Spleen (tissue), 11 donors: Measurements from ENCODE around the gene RBM3. TPM values are rescaled to one million over a fixed set of nuclear protein-coding genes. Genes with fewer than 3 reads are reported as not detected.

ENCODE experiments used
- DNase-seq: peaks from one replicate; pipeline ENCODE4 v3.0.0-alpha.2; 2020
- H3K27ac ChIP-seq, 8 donors: fragments of 200-600 bp; sonication (generic) in 7 of 8; 1 replicate in 4 of 8; 2 replicates in 4 of 8; pipeline versions ENCODE4 v1.5.0 to v1.8.0; 2016 to 2021; ENCODE audit warnings: inconsistent platforms in 4 of 8, mild to moderate bottlenecking in 4 of 8, moderate library complexity in 1 of 8
- H3K27me3 ChIP-seq, 7 donors: fragments of 200-600 bp; sonication (generic) in 6 of 7; replicated peaks in 1 of 7; 1 replicate in 4 of 7; 2 replicates in 3 of 7; pipeline versions ENCODE4 v1.5.0 to v1.8.0; 2016 to 2021; ENCODE audit warnings: inconsistent platforms in 3 of 7, mild to moderate bottlenecking in 1 of 7
- H3K36me3 ChIP-seq, 6 donors: fragments of 200-600 bp; sonication (generic) in 5 of 6; 1 replicate in 4 of 6; 2 replicates in 2 of 6; pipeline versions ENCODE4 v1.5.0 to v1.8.0; 2016 to 2021; ENCODE audit warnings: inconsistent platforms in 2 of 6
- H3K4me1 ChIP-seq, 6 donors: fragments of 200-600 bp; sonication (generic) in 5 of 6; 1 replicate in 3 of 6; 2 replicates in 3 of 6; pipeline versions ENCODE4 v1.5.0 to v1.8.0; 2016 to 2021; ENCODE audit warnings: inconsistent platforms in 3 of 6
- H3K4me3 ChIP-seq, 8 donors: fragments of 200-600 bp; sonication (generic) in 7 of 8; 1 replicate in 4 of 8; 2 replicates in 4 of 8; pipeline versions ENCODE4 v1.5.0 to v1.8.0; 2016 to 2021; ENCODE audit warnings: inconsistent platforms in 4 of 8, mild to moderate bottlenecking in 4 of 8, moderate library complexity in 2 of 8
- H3K9me3 ChIP-seq, 8 donors: fragments of 200-600 bp; sonication (generic) in 7 of 8; 1 replicate in 4 of 8; 2 replicates in 4 of 8; pipeline versions ENCODE4 v1.5.0 to v1.8.0; 2016 to 2021; ENCODE audit warnings: inconsistent platforms in 4 of 8
- CTCF ChIP-seq, 11 experiments: fragments of 200-600 bp in 7 of 11; fragments of 450-650 bp in 4 of 11; sonication (generic) in 4 of 11; IDR thresholded peaks in 8 of 11; conservative IDR thresholded peaks in 3 of 11; 1 replicate in 7 of 11; 2 replicates in 4 of 11; pipeline versions ENCODE4 v1.4.0 to v1.8.0; 2016 to 2021; ENCODE audit warnings: antibody characterized with exemption in 11 of 11, inconsistent platforms in 4 of 11, mild to moderate bottlenecking in 1 of 11
- POLR2A ChIP-seq, 3 donors: fragments of 450-650 bp; IDR thresholded peaks; one replicate each; pipeline ENCODE4 v1.5.1; 2017; ENCODE audit warnings: antibody characterized with exemption in 3 of 3, mild to moderate bottlenecking in 1 of 3
- POLR2AphosphoS5 ChIP-seq, 3 donors: sonication (generic); formaldehyde crosslinking; IDR thresholded peaks; one replicate each; pipeline ENCODE4 v1.5.1; 2017; ENCODE audit warnings: antibody characterized with exemption in 3 of 3
- WGBS, 5 donors: extraction: QIAGEN DNeasy Blood & Tissue Kit in 3 of 5; methylation state at CpG; one replicate each; pipeline versions ENCODE4 v1.1.5 to v1.1.7; 2013 to 2018; 5-methylcytosine and 5-hydroxymethylcytosine counted together
- intact Hi-C: fragments of 100-400 bp; cut with DNase I; formaldehyde crosslinking; loops from one replicate; pipeline ENCODE4 v1.15.0; 2023; ENCODE audit warnings: low total_unique reads
- polyA plus RNA-seq, 3 donors: library from polyadenylated mRNA; stranded (reverse); fragments of 200-250 nt; gene quantifications; one replicate each; pipeline ENCODE4 v1.2.1, GENCODE V29; 2013
- total RNA-seq, 7 donors: library from RNA; depleted of rRNA in 3 of 7; stranded (reverse); fragments of >200 nt in 3 of 7; fragmentation: NEBNext Ultra II Directional in 4 of 7; extraction: Animal tissue kit (Norgen Biotek cat#: 25700) in 4 of 7; gene quantifications; one replicate each; pipeline versions ENCODE4 v1.1.0 to v1.2.1, GENCODE V29; 2016 to 2021
- donor health status: healthy with polysubstance abuse.
- donor health status: DM: no; HTN: no; CAD: no; lungs with moderate emphysema.
- donor health status: DM: no; HTN: no; CAD: no.
- donor health status: Bipolar disorder and iron deficiency.
- donor health status: healthy.
- donor health status: DM: no; HTN: no; CAD: no.
- donor health status: DM: yes; HTN: yes; CAD: no.

Gene RBM3
- total and polyA plus RNA-seq, 10 donors: 155 to 361 (median 201) TPM

GRCh38 chrX:48597353-48598264 lies 23.3 kb downstream of the RBM3 start, which contains the start of gene WDR13:
WDR13 (plus strand) TSS chrX:48597492; CDS start chrX:48597997, 505 bp downstream.
- intact Hi-C loops: no loop called here

GRCh38 chrX:48598614-48599013 lies 24.3 kb downstream of the RBM3 start:
- DNase-seq: peak; percentile 82
- TF ChIP-seq POLR2A (IDR thresholded peaks at IDR 0.05) (no peak), POLR2AphosphoS5 (IDR thresholded peaks at IDR 0.05) (no peak), CTCF (IDR thresholded peaks at IDR 0.05 in 8 of 11, conservative IDR thresholded peaks at IDR 0.05 in 3 of 11) (no peak)
- Histone ChIP-seq H3K27ac (peak overlapping the region in 6 of 8 donors; percentile 94 to 99 (median 96)), H3K9me3 (no peaks in the 10 kb centered on the region), H3K4me3 (peak overlapping the region in 7 of 8 donors; percentile 45 to 83 (median 54)), H3K36me3 (peaks cover 0 to 52% (median 28%) of the 10 kb centered on the region in 6 donors), H3K4me1 (peaks cover 0 to 17% (median 8%) of the 10 kb centered on the region in 6 donors), H3K27me3 (peaks cover 0 to 6% (median 0%) of the 10 kb centered on the region in 7 donors)
- intact Hi-C loops: no loop called here
- 90 to 96% (median 92%) methylated on average over 20 to 25 of the region's 25 CpGs for WGBS, 5 donors

More at GRCh38 chrX:48597353-48598264, 23.3 kb downstream of the RBM3 start, which contains the start of gene WDR13:
- TF ChIP-seq POLR2AphosphoS5 (IDR thresholded peaks at IDR 0.05) (peak; percentile 88 to 93 (median 90)), CTCF (IDR thresholded peaks at IDR 0.05 in 8 of 11, conservative IDR thresholded peaks at IDR 0.05 in 3 of 11) (no peak), POLR2A (IDR thresholded peaks at IDR 0.05) (peak in 1 of 3 donors; percentile 16)
- Histone ChIP-seq H3K27me3 (peaks cover 0 to 6% (median 0%) of the 10 kb centered on the region in 7 donors), H3K36me3 (peaks cover 0 to 41% (median 26%) of the 10 kb centered on the region in 6 donors), H3K4me3 (peak within 1 kb of the TSS; percentile 34 to 83 (median 52)), H3K4me1 (peaks cover 0 to 17% (median 8%) of the 10 kb centered on the region in 6 donors), H3K9me3 (no peaks in the 10 kb centered on the region), H3K27ac (peak within 1 kb of the TSS; percentile 80 to 99 (median 96))
- WGBS, 5 donors: 0 to 38% (median 1%) methylated on average over 14 to 62 of the region's 62 CpGs
- peak; percentile 96 for DNase-seq

GRCh38 chrX:48599341-48599740 lies 25.1 kb downstream of the RBM3 start:
- intact Hi-C loops: no loop called here
- H3K27me3 ChIP-seq: no peaks in the 10 kb centered on the region
- H3K4me1 ChIP-seq: peaks cover 0 to 17% (median 8%) of the 10 kb centered on the region in 6 donors
- WGBS, 5 donors: 88 to 97% (median 93%) methylated on average over 6 to 20 of the region's 20 CpGs
- peaks cover 0 to 59% (median 34%) of the 10 kb centered on the region in 6 donors for H3K36me3 ChIP-seq
- H3K27ac ChIP-seq: no peak overlapping the region
- TF ChIP-seq CTCF (IDR thresholded peaks at IDR 0.05 in 8 of 11, conservative IDR thresholded peaks at IDR 0.05 in 3 of 11) (no peak), POLR2A (IDR thresholded peaks at IDR 0.05) (no peak), POLR2AphosphoS5 (IDR thresholded peaks at IDR 0.05) (peak in 1 of 3 donors; percentile 20)
- no peak overlapping the region for H3K4me3 ChIP-seq
- H3K9me3 ChIP-seq: no peaks in the 10 kb centered on the region
- DNase-seq: peak; percentile 78

GRCh38 chrX:48600226-48600625 lies 25.9 kb downstream of the RBM3 start:
- intact Hi-C loops: no loop called here
- Histone ChIP-seq H3K9me3 (no peaks in the 10 kb centered on the region), H3K27ac (no peak overlapping the region), H3K27me3 (no peaks in the 10 kb centered on the region), H3K4me3 (no peak overlapping the region), H3K4me1 (peaks cover 0 to 17% (median 8%) of the 10 kb centered on the region in 6 donors), H3K36me3 (peaks cover 0 to 68% (median 41%) of the 10 kb centered on the region in 6 donors)
- no peak for TF ChIP-seq POLR2A (IDR thresholded peaks at IDR 0.05)
- TF ChIP-seq POLR2AphosphoS5 (IDR thresholded peaks at IDR 0.05): peak in 1 of 3 donors; percentile 10
- 90 to 99% (median 95%) methylated on average over 16 to 19 of the region's 19 CpGs for WGBS, 5 donors
- no peak for DNase-seq
